Lung (tissue), 12 donors: ENCODE measurements around the gene PCBD2. TPM values are rescaled to one million over a fixed set of nuclear protein-coding genes. Genes with fewer than 3 reads are reported as not detected.

Source experiments
- ATAC-seq: fragments of 200-7000 bp; cut with Tn5 transposase; one replicate; pipeline ENCODE4 v1.9.1; 2020; ENCODE audit warnings: moderate number of reproducible peaks; ENCODE audit not compliant: insufficient read depth, low FRiP score
- DNase-seq, 3 donors: peaks; one replicate each; pipeline ENCODE4 v3.0.0-alpha.2; 2013 to 2017
- H3K27ac ChIP-seq, 2 donors: one replicate each; pipeline ENCODE4 v1.5.1; 2013; ENCODE audit warnings: mild to moderate bottlenecking in 2 of 2, moderate library complexity in 2 of 2, control low read depth in 1 of 2, inconsistent platforms in 1 of 2, low read depth in 1 of 2, low read length in 1 of 2
- H3K27me3 ChIP-seq, 3 donors: one replicate each; pipeline ENCODE4 v1.5.1; 2013; ENCODE audit warnings: low read length in 2 of 3; ENCODE audit not compliant: control insufficient read depth in 3 of 3, insufficient read depth in 3 of 3
- H3K36me3 ChIP-seq, 4 donors: one replicate each; pipeline ENCODE4 v1.5.1; 2013; ENCODE audit warnings: low read length in 4 of 4, mild to moderate bottlenecking in 1 of 4, moderate library complexity in 1 of 4; ENCODE audit not compliant: control insufficient read depth in 4 of 4, insufficient read depth in 4 of 4
- H3K4me1 ChIP-seq, 5 donors: one replicate each; pipeline ENCODE4 v1.5.1; 2013; ENCODE audit warnings: low read length in 5 of 5, mild to moderate bottlenecking in 2 of 5, moderate library complexity in 1 of 5; ENCODE audit not compliant: control insufficient read depth in 5 of 5, insufficient read depth in 5 of 5
- H3K4me3 ChIP-seq: one replicate; pipeline ENCODE4 v1.5.1; 2013; ENCODE audit warnings: mild to moderate bottlenecking, control low read depth, moderate library complexity
- H3K9ac ChIP-seq, 2 donors: one replicate each; pipeline ENCODE4 v1.5.1; 2013; ENCODE audit warnings: low read length in 2 of 2, control low read depth in 1 of 2; ENCODE audit not compliant: insufficient read depth in 1 of 2
- H3K9me3 ChIP-seq, 4 donors: one replicate each; pipeline ENCODE4 v1.5.1; 2013; ENCODE audit warnings: low read length in 3 of 4, mild to moderate bottlenecking in 1 of 4, moderate library complexity in 1 of 4; ENCODE audit not compliant: control insufficient read depth in 4 of 4, insufficient read depth in 3 of 4
- WGBS, 2 donors: extraction: QIAGEN DNeasy Blood & Tissue Kit; methylation state at CpG; one replicate each; pipeline ENCODE4 v1.1.7; 2013; 5-methylcytosine and 5-hydroxymethylcytosine counted together
- polyA plus RNA-seq, 2 donors: library from polyadenylated mRNA; stranded (reverse); fragments of 200-250 nt; gene quantifications; one replicate each; pipeline ENCODE4 v1.2.1, GENCODE V29; 2013
- total RNA-seq, 2 donors: library from RNA; depleted of rRNA in 1 of 2; stranded (reverse); fragments of >200 nt in 1 of 2; gene quantifications; one replicate each; pipeline ENCODE4 v1.2.1, GENCODE V29; 2014 to 2021
- TF ChIP-seq, protein P1 (sequence below): IDR thresholded peaks from 2 replicates; pipeline ENCODE4 v1.5.1; 2012; ENCODE audit warnings: mild to moderate bottlenecking; ENCODE audit errors: control extremely low read depth, extremely low read depth
- donor health status: control.
- donor health status: control.
- donor health status: Bipolar disorder and iron deficiency.
- donor health status: healthy.
- donor health status: DM: yes; HTN: yes; CAD: no.

PCBD2 gene
- total and polyA plus RNA-seq, 4 donors: 4.1 to 12.3 (median 7.5) TPM

DNA sequence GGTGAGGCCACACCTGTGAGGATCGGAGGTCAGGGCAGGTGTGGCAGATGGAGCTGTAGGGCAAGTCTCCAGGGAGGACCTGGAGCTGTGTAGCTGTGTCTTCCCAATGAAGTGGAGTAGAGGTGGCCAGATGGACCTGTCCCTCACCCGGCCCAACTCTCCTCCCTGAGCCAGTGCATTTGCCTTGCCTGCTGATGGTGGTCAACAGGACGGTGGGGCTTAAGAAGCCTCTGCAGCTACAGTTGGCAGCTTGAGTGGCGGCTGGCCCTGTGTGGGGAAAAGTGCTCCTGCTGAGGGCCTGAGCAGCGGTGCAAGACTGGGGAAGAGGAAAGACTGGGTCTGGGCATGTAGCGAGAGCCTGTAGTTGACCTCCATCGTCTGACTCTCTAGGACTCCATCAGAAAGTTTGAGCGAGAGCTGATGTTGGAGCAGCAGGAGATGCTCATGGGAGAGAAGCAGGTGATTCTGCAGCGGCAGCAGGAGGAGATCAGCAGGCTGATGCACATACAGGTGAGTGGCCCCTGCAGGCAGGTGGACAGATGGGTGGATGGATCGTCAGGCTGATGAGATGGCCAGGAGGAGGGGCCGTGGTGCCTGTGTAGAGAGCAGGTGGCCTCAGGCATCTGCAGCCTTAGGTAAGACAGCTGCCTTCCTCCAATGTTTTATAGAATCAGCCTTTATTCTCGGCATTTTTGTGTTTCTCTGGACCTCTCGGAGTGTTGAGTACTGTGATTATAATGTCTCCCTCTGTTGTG lies 104.2 kb downstream of the PCBD2 start:
- Histone ChIP-seq H3K27me3 (no peaks in the 10 kb centered on the region), H3K36me3 (no peaks in the 10 kb centered on the region), H3K4me3 (no peak overlapping the region), H3K9me3 (no peaks in the 10 kb centered on the region), H3K9ac (no peak overlapping the region), H3K4me1 (peaks cover 0 to 2% (median 0%) of the 10 kb centered on the region in 5 donors), H3K27ac (no peak overlapping the region)
- DNase-seq (no peak), ATAC-seq (no peak)
- WGBS, 2 donors: 86 to 93% methylated on average over 12 to 13 of the region's 13 CpGs
- TF ChIP-seq, protein P1, sequence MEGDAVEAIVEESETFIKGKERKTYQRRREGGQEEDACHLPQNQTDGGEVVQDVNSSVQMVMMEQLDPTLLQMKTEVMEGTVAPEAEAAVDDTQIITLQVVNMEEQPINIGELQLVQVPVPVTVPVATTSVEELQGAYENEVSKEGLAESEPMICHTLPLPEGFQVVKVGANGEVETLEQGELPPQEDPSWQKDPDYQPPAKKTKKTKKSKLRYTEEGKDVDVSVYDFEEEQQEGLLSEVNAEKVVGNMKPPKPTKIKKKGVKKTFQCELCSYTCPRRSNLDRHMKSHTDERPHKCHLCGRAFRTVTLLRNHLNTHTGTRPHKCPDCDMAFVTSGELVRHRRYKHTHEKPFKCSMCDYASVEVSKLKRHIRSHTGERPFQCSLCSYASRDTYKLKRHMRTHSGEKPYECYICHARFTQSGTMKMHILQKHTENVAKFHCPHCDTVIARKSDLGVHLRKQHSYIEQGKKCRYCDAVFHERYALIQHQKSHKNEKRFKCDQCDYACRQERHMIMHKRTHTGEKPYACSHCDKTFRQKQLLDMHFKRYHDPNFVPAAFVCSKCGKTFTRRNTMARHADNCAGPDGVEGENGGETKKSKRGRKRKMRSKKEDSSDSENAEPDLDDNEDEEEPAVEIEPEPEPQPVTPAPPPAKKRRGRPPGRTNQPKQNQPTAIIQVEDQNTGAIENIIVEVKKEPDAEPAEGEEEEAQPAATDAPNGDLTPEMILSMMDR: no peak

DNA sequence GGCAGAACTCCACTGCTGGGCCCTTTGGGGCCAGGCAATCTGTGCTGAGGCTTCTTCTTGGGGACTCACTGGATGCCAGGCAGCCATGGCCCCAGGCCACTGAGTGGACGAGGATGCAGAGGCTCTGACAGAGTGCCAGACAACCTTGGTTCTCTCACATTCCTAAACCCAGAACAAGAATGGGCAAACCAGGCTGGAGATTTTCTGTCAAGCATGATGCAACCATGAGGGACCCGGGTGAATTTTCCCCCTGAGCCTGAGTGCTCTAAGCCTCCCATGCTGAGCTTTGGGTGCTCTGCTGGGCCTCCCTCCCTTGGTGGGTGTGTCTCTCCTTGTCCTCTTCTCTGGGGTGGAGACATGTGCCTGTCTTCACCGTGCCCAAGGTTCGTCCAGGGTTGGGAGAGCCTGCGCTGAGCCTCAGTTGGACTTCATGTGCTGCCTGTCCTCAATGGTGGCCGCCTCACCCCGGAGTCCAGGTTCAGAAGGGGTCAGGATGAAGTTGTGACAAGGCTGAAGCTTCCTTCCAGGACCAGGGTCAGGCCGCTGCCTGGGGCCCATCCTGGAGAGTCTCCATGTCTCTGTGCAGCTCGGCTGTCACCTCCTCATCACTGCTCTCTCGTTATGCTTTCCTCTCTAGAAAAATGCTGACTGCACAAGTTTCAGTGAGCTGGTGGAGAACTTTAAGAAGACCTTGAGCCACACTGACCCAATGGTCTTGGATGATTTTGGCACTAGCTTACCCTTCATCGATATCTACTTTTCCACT lies 105.0 kb downstream of the PCBD2 start:
- DNase-seq (no peak), ATAC-seq (no peak)
- Histone ChIP-seq H3K9ac (no peak overlapping the region), H3K36me3 (no peaks in the 10 kb centered on the region), H3K27me3 (no peaks in the 10 kb centered on the region), H3K4me1 (peaks cover 0 to 8% (median 0%) of the 10 kb centered on the region in 5 donors), H3K27ac (no peak overlapping the region), H3K4me3 (no peak overlapping the region), H3K9me3 (no peaks in the 10 kb centered on the region)
- TF ChIP-seq, protein P1: no peak
- WGBS, 2 donors: 90 to 96% methylated on average over 11 of the region's 11 CpGs

GRCh38 chr5:135010502-135011354 lies 105.8 kb downstream of the PCBD2 start:
- ATAC-seq (no peak), DNase-seq (no peak)
- Histone ChIP-seq H3K4me1 (peaks cover 0 to 8% (median 0%) of the 10 kb centered on the region in 5 donors), H3K27me3 (no peaks in the 10 kb centered on the region), H3K36me3 (no peaks in the 10 kb centered on the region), H3K9ac (no peak overlapping the region), H3K27ac (no peak overlapping the region), H3K4me3 (no peak overlapping the region), H3K9me3 (no peaks in the 10 kb centered on the region)
- WGBS, 2 donors: 59 to 84% methylated on average over 3 of the region's 3 CpGs
- TF ChIP-seq, protein P1: no peak
